ENCODE results near the gene SLC34A1. TPM values are rescaled to one million over a fixed set of nuclear protein-coding genes. Genes with fewer than 3 reads are reported as not detected.

The SLC34A1 gene
- total RNA-seq, 1 experiment from 2014 or later, result not detected

DNA sequence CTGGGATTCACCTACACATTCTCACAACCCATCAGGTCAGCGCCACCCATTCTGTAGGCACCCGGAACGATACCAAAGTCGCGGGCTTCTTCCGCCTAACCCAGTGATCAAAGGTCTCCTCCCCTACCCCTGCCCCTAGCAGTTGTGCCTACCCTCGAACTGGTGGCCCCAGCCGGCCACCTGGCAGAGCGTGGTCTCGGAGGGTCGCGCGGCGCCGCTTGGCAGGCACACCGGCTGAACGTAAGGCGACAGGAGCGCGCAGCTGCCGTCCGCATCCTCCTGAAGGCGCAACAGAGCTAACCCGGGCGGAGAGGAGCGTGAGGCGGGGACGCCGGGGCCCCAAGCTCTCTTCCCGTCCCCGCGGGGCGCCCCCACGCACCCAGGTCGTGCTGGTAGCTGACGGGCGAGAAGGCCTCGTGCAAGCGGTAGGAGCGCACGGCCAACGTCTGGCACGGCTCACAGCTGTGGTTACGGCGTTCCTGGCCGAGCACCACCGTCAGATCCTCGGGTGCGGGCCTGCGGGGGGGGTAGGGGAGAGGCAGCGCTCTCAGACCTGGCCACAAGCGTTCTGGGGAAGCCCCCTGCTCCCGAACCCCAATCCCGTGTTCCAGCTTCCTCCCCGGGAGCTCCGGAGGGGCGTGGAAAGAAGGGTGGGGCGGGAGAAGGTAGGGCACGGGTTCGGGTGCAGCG lies 19.0 kb downstream of the SLC34A1 start:
- Histone ChIP-seq H3K27me3 (replicated peaks; ENCODE audit: control insufficient read depth, insufficient read depth, low read length) (no peaks in the 10 kb centered on the region), H3K4me1 (peaks cover 6% of the 10 kb centered on the region), H3K9me3 (no peaks in the 10 kb centered on the region), H3K4me3 (ENCODE audit: low read depth, low read length) (peak overlapping the region; percentile 88), H3K36me3 (ENCODE audit: control insufficient read depth, insufficient read depth, low read length) (no peaks in the 10 kb centered on the region)
- peaks cover 6% of the 10 kb centered on the region for H3K4me1 Mint-ChIP-seq (ENCODE audit: low read depth, unreplicated experiment)
- BruUV-seq (replicated peaks), result no TSS peak
- intact Hi-C loops (cut with micrococcal nuclease; ENCODE audit: unreplicated experiment), result loop anchor here (2.0 kb wide), 1 partner anchor 94 kb away; the partner anchor contains the start of gene PDLIM7
- H3K36me3 Mint-ChIP-seq (ENCODE audit: insufficient read depth, unreplicated experiment), result peaks cover 6% of the 10 kb centered on the region
- H3K4me3 Mint-ChIP-seq (ENCODE audit: unreplicated experiment), result peak overlapping the region; percentile 93
- peak overlapping the region; percentile 50 for H3K27ac Mint-ChIP-seq (ENCODE audit: unreplicated experiment)
- no peaks in the 10 kb centered on the region for H3K27me3 Mint-ChIP-seq (ENCODE audit: insufficient read depth, unreplicated experiment)
- CTCF ChIA-PET, result interaction anchor here (0.6 to 5.1 kb wide), 26 partner anchors 10 to 316 kb away, joined by 3 to 148 read pairs (median 8); partner anchors contain the start of genes FGFR4, GRK6, PDLIM7 and PRR7
- peak; percentile 56 to 60 for DNase-seq
- no peak for TF ChIP-seq CTCF (IDR thresholded peaks at IDR 0.05; ENCODE audit: insufficient read depth in 1 of 2, low read depth in 1 of 2, low read length in 1 of 2, severe bottlenecking in 1 of 2, unreplicated experiment in 1 of 2)
- no peaks in the 10 kb centered on the region for H3K9me3 Mint-ChIP-seq (ENCODE audit: unreplicated experiment)
- POLR2A ChIA-PET, result interaction anchor here (0.7 to 3.6 kb wide), 11 partner anchors 13 to 91 kb away, joined by 3 to 32 read pairs (median 4); partner anchors contain the start of genes GRK6 and LMAN2

GRCh38 chr5:177403792-177404640 lies 19.8 kb downstream of the SLC34A1 start:
- TF ChIP-seq CTCF (IDR thresholded peaks at IDR 0.05; ENCODE audit: insufficient read depth in 1 of 2, low read depth in 1 of 2, low read length in 1 of 2, severe bottlenecking in 1 of 2, unreplicated experiment in 1 of 2), result peak; percentile 65 to 86
- no peaks in the 10 kb centered on the region for H3K9me3 Mint-ChIP-seq (ENCODE audit: unreplicated experiment)
- Histone ChIP-seq H3K4me1 (peaks cover 6% of the 10 kb centered on the region), H3K36me3 (ENCODE audit: control insufficient read depth, insufficient read depth, low read length) (no peaks in the 10 kb centered on the region), H3K27me3 (replicated peaks; ENCODE audit: control insufficient read depth, insufficient read depth, low read length) (no peaks in the 10 kb centered on the region), H3K9me3 (no peaks in the 10 kb centered on the region), H3K4me3 (ENCODE audit: low read depth, low read length) (peak overlapping the region; percentile 88)
- ChIA-PET POLR2A (interaction anchor here (0.5 to 3.6 kb wide), 9 partner anchors 14 to 145 kb away, joined by 3 to 32 read pairs (median 4); partner anchors contain the start of gene GRK6), CTCF (interaction anchor here (0.5 to 5.1 kb wide), 29 partner anchors 10 to 317 kb away, joined by 3 to 148 read pairs (median 8); partner anchors contain the start of genes DBN1, FGFR4, GRK6 and PDLIM7)
- H3K27me3 Mint-ChIP-seq (ENCODE audit: insufficient read depth, unreplicated experiment), result no peaks in the 10 kb centered on the region
- H3K4me3 Mint-ChIP-seq (ENCODE audit: unreplicated experiment), result peak overlapping the region; percentile 93
- no TSS peak for BruUV-seq (replicated peaks)
- peaks cover 6% of the 10 kb centered on the region for H3K36me3 Mint-ChIP-seq (ENCODE audit: insufficient read depth, unreplicated experiment)
- H3K27ac Mint-ChIP-seq (ENCODE audit: unreplicated experiment), result peak overlapping the region; percentile 59
- H3K4me1 Mint-ChIP-seq (ENCODE audit: low read depth, unreplicated experiment), result peaks cover 6% of the 10 kb centered on the region
- intact Hi-C loops (cut with micrococcal nuclease; ENCODE audit: unreplicated experiment), result loop anchor here (1.0 to 2.0 kb wide), 6 partner anchors 22 to 97 kb away; partner anchors contain the start of genes GRK6, PDLIM7 and PRR7
- DNase-seq, result peak; percentile 87 to 89
